GM19324 (cell line): ENCODE measurements around the gene CNST.
"Not testable (repeated sequence)": the region's sequence is repeated elsewhere in the genome, so short reads cannot be mapped to it uniquely, and the experiment has no call there.

Experiments used
- ATAC-seq: cut with Tn5 transposase; IDR thresholded peaks from one replicate; pipeline ENCODE4 v1.9.1; 2021; ENCODE audit warnings: mild to moderate bottlenecking, moderate library complexity; ENCODE audit not compliant: unreplicated experiment, low FRiP score

CNST gene

GRCh38 chr1:246698466-246699094 lies 132.3 kb downstream of the CNST start:
- no peak for ATAC-seq

- ATAC-seq, result peak; percentile 83
Measured at GRCh38 chr1:246699095-246699735, 133.0 kb downstream of the CNST start.

- no peak for ATAC-seq
Measured at GRCh38 chr1:246703581-246703980, 137.3 kb downstream of the CNST start.

GRCh38 chr1:246705368-246705767 lies 139.1 kb downstream of the CNST start:
- ATAC-seq, result no peak

- ATAC-seq, result no peak
Measured at GRCh38 chr1:246708166-246708565, 141.9 kb downstream of the CNST start.

- no peak for ATAC-seq
Measured at GRCh38 chr1:246709196-246709595, 142.9 kb downstream of the CNST start.

GRCh38 chr1:246709835-246710234 lies 143.6 kb downstream of the CNST start:
- no peak for ATAC-seq

- ATAC-seq, result no peak
Measured at GRCh38 chr1:246711548-246712003, 145.3 kb downstream of the CNST start.

- not testable (repeated sequence) for ATAC-seq
Measured at GRCh38 chr1:246712428-246712827, 146.2 kb downstream of the CNST start.
